WTC11 (cell line): ENCODE data around the gene CDK6.

ENCODE experiments used
- SOX15 ChIP-seq: fragments of 250-450 bp; sonication (Bioruptor Pico); IDR thresholded peaks from 2 replicates; pipeline ENCODE4 v1.9.0; 2021; ENCODE audit warnings: mild to moderate bottlenecking
- TEAD4 ChIP-seq: sonication (generic); formaldehyde crosslinking; IDR thresholded peaks from 2 replicates; pipeline ENCODE4 v1.8.0; 2022; ENCODE audit warnings: mild to moderate bottlenecking, missing genetic modification reagents
- TF ChIP-seq, protein P1 (sequence below): sonication (generic); formaldehyde crosslinking; IDR thresholded peaks from 2 replicates; pipeline ENCODE4 v1.8.0; 2022; ENCODE audit warnings: mild to moderate bottlenecking, missing genetic modification reagents
- TF ChIP-seq, protein P2 (sequence below): fragments of 200-600 bp; IDR thresholded peaks from 2 replicates; pipeline ENCODE4 v1.8.0; 2022; ENCODE audit warnings: antibody characterized with exemption
- TF ChIP-seq, protein P3 (sequence below): sonication (generic); formaldehyde crosslinking; IDR thresholded peaks from 2 replicates; pipeline ENCODE4 v1.8.1; 2022; ENCODE audit warnings: mild to moderate bottlenecking, missing genetic modification reagents, moderate library complexity, borderline replicate concordance

DNA sequence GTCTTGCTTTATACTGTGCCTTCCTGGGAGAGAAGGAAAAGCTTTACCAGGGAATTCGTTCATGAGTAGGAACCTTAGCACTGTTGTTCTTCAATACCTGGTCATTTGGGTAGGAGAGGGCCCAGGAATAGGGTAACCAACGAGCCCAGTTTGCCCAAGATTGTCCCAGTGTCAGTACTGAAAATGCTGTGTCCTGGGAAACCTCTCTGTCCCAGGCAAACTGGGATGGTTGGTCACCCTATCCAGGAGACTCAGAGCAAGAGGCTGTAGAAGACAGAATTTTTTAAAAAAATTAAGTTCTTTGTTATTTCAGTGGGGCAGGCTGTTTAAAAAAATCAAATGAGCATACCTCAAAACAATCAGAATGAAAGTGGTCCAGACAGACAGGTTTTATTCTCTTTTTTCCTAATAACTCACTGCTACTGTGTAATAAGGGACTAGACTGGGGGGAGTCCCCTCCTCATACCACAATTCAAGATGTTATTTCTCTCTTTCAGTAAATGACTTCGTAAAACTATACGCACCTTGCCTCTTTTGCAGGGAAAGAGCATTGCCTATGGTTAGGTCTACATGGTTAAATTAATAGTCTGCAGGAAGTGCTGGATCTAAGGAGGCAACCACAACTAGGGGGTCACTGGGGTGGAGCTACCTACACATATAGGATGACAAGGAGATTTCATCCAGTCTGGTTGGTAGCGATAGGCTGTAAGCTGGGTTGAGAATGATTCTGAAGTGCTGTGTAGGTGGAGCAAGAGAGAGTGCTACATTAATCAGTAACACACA, 205.1 kb downstream of the CDK6 start:
- TF ChIP-seq, protein P1, sequence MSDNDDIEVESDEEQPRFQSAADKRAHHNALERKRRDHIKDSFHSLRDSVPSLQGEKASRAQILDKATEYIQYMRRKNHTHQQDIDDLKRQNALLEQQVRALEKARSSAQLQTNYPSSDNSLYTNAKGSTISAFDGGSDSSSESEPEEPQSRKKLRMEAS (CRISPR knock-in tag): no peak
- TF ChIP-seq, protein P2, sequence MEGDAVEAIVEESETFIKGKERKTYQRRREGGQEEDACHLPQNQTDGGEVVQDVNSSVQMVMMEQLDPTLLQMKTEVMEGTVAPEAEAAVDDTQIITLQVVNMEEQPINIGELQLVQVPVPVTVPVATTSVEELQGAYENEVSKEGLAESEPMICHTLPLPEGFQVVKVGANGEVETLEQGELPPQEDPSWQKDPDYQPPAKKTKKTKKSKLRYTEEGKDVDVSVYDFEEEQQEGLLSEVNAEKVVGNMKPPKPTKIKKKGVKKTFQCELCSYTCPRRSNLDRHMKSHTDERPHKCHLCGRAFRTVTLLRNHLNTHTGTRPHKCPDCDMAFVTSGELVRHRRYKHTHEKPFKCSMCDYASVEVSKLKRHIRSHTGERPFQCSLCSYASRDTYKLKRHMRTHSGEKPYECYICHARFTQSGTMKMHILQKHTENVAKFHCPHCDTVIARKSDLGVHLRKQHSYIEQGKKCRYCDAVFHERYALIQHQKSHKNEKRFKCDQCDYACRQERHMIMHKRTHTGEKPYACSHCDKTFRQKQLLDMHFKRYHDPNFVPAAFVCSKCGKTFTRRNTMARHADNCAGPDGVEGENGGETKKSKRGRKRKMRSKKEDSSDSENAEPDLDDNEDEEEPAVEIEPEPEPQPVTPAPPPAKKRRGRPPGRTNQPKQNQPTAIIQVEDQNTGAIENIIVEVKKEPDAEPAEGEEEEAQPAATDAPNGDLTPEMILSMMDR: no peak
- TF ChIP-seq, protein P3, sequence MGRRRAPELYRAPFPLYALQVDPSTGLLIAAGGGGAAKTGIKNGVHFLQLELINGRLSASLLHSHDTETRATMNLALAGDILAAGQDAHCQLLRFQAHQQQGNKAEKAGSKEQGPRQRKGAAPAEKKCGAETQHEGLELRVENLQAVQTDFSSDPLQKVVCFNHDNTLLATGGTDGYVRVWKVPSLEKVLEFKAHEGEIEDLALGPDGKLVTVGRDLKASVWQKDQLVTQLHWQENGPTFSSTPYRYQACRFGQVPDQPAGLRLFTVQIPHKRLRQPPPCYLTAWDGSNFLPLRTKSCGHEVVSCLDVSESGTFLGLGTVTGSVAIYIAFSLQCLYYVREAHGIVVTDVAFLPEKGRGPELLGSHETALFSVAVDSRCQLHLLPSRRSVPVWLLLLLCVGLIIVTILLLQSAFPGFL (CRISPR knock-in tag): no peak
- TF ChIP-seq SOX15 (CRISPR knock-in tag) (no peak), TEAD4 (CRISPR knock-in tag) (no peak)
